Thyroid gland (tissue), 4 donors: ENCODE measurements around the gene OSTM1. TPM values are rescaled to one million over a fixed set of nuclear protein-coding genes. Genes with fewer than 3 reads are reported as not detected.

Source experiments
- DNase-seq, 2 donors: peaks; one replicate each; pipeline ENCODE4 v3.0.0-alpha.2; 2019
- H3K27ac ChIP-seq, 3 donors: fragments of 200-600 bp; sonication (generic); 1 replicate in 2 of 3; 2 replicates in 1 of 3; pipeline ENCODE4 v1.5.1; 2016 to 2019; ENCODE audit warnings: mild to moderate bottlenecking in 1 of 3, moderate library complexity in 1 of 3
- H3K27me3 ChIP-seq: fragments of 200-600 bp; sonication (generic); one replicate; pipeline ENCODE4 v1.5.1; 2019
- H3K36me3 ChIP-seq, 2 donors: fragments of 200-600 bp; sonication (generic); one replicate each; pipeline ENCODE4 v1.5.1; 2016 to 2019
- H3K4me1 ChIP-seq, 2 donors: fragments of 200-600 bp; sonication (generic); one replicate each; pipeline ENCODE4 v1.5.1; 2017 to 2019
- H3K4me3 ChIP-seq, 3 donors: fragments of 200-600 bp; sonication (generic); replicated peaks in 1 of 3; 1 replicate in 2 of 3; 2 replicates in 1 of 3; pipeline ENCODE4 v1.5.1; 2016; ENCODE audit warnings: mild to moderate bottlenecking in 1 of 3
- H3K9me3 ChIP-seq: fragments of 200-600 bp; sonication (generic); one replicate; pipeline ENCODE4 v1.5.1; 2017
- CTCF ChIP-seq, 6 experiments: fragments of 200-600 bp in 3 of 6; fragments of 450-650 bp in 3 of 6; sonication (generic) in 3 of 6; IDR thresholded peaks; one replicate each; pipeline ENCODE4 v1.5.1; 2016 to 2019; ENCODE audit warnings: antibody characterized with exemption in 6 of 6, mild to moderate bottlenecking in 2 of 6, inconsistent platforms in 1 of 6, moderate library complexity in 1 of 6
- POLR2A ChIP-seq, 2 donors: fragments of 450-650 bp; IDR thresholded peaks; one replicate each; pipeline ENCODE4 v1.6.1; 2017; ENCODE audit warnings: antibody characterized with exemption in 2 of 2, mild to moderate bottlenecking in 2 of 2, moderate library complexity in 1 of 2
- WGBS, 2 donors: methylation state at CpG; one replicate each; pipeline ENCODE4 v1.1.5; 2017; 5-methylcytosine and 5-hydroxymethylcytosine counted together
- intact Hi-C: fragments of 100-400 bp; cut with DNase I; formaldehyde crosslinking; loops from one replicate; pipeline ENCODE4 v1.15.1; 2023
- total RNA-seq, 4 donors: library from RNA; depleted of rRNA; stranded (reverse); fragments of >200 nt; gene quantifications; one replicate each; pipeline ENCODE4 v1.2.3, GENCODE V29; 2016

OSTM1 gene
- total RNA-seq, 4 donors from 2014 or later: 41.0 to 110 (median 53.6) TPM

- H3K4me1 ChIP-seq: no peaks in the 10 kb centered on the region
- H3K9me3 ChIP-seq: no peaks in the 10 kb centered on the region
- no peaks in the 10 kb centered on the region for H3K27me3 ChIP-seq
- 91 to 92% methylated on average over 1 of the region's 1 CpG for WGBS, 2 donors
- intact Hi-C loops: no loop called here
- DNase-seq: no peak
- H3K27ac ChIP-seq: no peak overlapping the region
- H3K36me3 ChIP-seq: no peaks in the 10 kb centered on the region
- no peak overlapping the region for H3K4me3 ChIP-seq
- no peak for TF ChIP-seq CTCF (IDR thresholded peaks at IDR 0.05)
- no peak for TF ChIP-seq POLR2A (IDR thresholded peaks at IDR 0.05)
These were observed 31.0 kb upstream of the OSTM1 start for GRCh38 chr6:108105571-108105970.

GRCh38 chr6:108102965-108103364 is 28.4 kb upstream of the OSTM1 start:
- WGBS, 2 donors: 88 to 96% methylated on average over 3 of the region's 3 CpGs
- no peaks in the 10 kb centered on the region for H3K9me3 ChIP-seq
- intact Hi-C loops: no loop called here
- TF ChIP-seq CTCF (IDR thresholded peaks at IDR 0.05) (no peak), POLR2A (IDR thresholded peaks at IDR 0.05) (no peak)
- no peaks in the 10 kb centered on the region for H3K4me1 ChIP-seq
- no peak overlapping the region for H3K4me3 ChIP-seq
- no peak for DNase-seq
- no peaks in the 10 kb centered on the region for H3K36me3 ChIP-seq
- no peaks in the 10 kb centered on the region for H3K27me3 ChIP-seq
- no peak overlapping the region for H3K27ac ChIP-seq

GRCh38 chr6:108100003-108100402 is 25.5 kb upstream of the OSTM1 start:
- 94 to 96% methylated on average over 2 of the region's 2 CpGs for WGBS, 2 donors
- no peak for DNase-seq
- Histone ChIP-seq H3K27me3 (no peaks in the 10 kb centered on the region), H3K9me3 (no peaks in the 10 kb centered on the region), H3K36me3 (no peaks in the 10 kb centered on the region), H3K27ac (no peak overlapping the region), H3K4me1 (no peaks in the 10 kb centered on the region), H3K4me3 (no peak overlapping the region)
- intact Hi-C loops: no loop called here
- TF ChIP-seq CTCF (IDR thresholded peaks at IDR 0.05) (no peak), POLR2A (IDR thresholded peaks at IDR 0.05) (no peak)

- Histone ChIP-seq H3K4me1 (no peaks in the 10 kb centered on the region), H3K27ac (no peak overlapping the region), H3K36me3 (no peaks in the 10 kb centered on the region), H3K4me3 (no peak overlapping the region), H3K27me3 (no peaks in the 10 kb centered on the region), H3K9me3 (no peaks in the 10 kb centered on the region)
- TF ChIP-seq CTCF (IDR thresholded peaks at IDR 0.05): no peak
- TF ChIP-seq POLR2A (IDR thresholded peaks at IDR 0.05): no peak
- intact Hi-C loops: no loop called here
- no peak for DNase-seq
- WGBS, 2 donors: 95 to 96% methylated on average over 1 of the region's 1 CpG
These were observed 23.3 kb upstream of the OSTM1 start for GRCh38 chr6:108097882-108098281.

GRCh38 chr6:108093781-108094300 is 19.3 kb upstream of the OSTM1 start:
- Histone ChIP-seq H3K27ac (no peak overlapping the region), H3K36me3 (no peaks in the 10 kb centered on the region), H3K4me3 (no peak overlapping the region), H3K27me3 (no peaks in the 10 kb centered on the region), H3K9me3 (no peaks in the 10 kb centered on the region), H3K4me1 (no peaks in the 10 kb centered on the region)
- intact Hi-C loops: no loop called here
- 91 to 92% methylated on average over 4 of the region's 4 CpGs for WGBS, 2 donors
- DNase-seq: no peak
- no peak for TF ChIP-seq POLR2A (IDR thresholded peaks at IDR 0.05)
- TF ChIP-seq CTCF (IDR thresholded peaks at IDR 0.05): no peak
